HCT116 (cell line): ENCODE data around the gene CST8. TPM values are rescaled to one million over a fixed set of nuclear protein-coding genes. Genes with fewer than 3 reads are reported as not detected.

Source experiments
- ATAC-seq: fragments of 200-7000 bp; cut with Tn5 transposase; 2 replicates; pipeline ENCODE4 v1.9.1; 2020; ENCODE audit warnings: mild to moderate bottlenecking, moderate library complexity
- BruUV-seq: library from RNA; stranded (reverse); fragments of 400-500 nt; replicated peaks from 2 replicates; lab custom pipeline; 2021; lab: Mats Ljungman, UMichigan
- CTCF ChIA-PET: fragments of 300-600 bp; sonication (Branson Sonifier 250); formaldehyde crosslinking; loops from one replicate; lab custom pipeline; 2021; ENCODE audit warnings: antibody characterized with exemption; lab: Charles Lee
- POLR2A ChIA-PET: fragments of 300-600, 350-600 bp; sonication (Branson Sonifier 250); formaldehyde crosslinking; loops from one replicate; lab custom pipeline; 2021; ENCODE audit warnings: antibody characterized with exemption; lab: Charles Lee
- RAD21 ChIA-PET, 2 experiments: fragments of 300-600 bp; sonication (Branson Sonifier 250); formaldehyde crosslinking; loops; one replicate each; lab custom pipeline; 2023; ENCODE audit warnings: low total read pairs in 2 of 2; ENCODE audit not compliant: uncharacterized antibody in 2 of 2, unreplicated experiment in 2 of 2, low non-redundant PET in 1 of 2; lab: Charles Lee
- DNase-seq: peaks from one replicate; pipeline ENCODE4 v3.0.0-alpha.2; 2010; ENCODE audit warnings: low read depth, low spot score
- H2AFZ ChIP-seq: fragments of 200-600 bp; shearing (Covaris generic), sonication (generic); 2 replicates; pipeline ENCODE4 v1.6.1; 2017; ENCODE audit warnings: low read depth, mixed run types, mixed read lengths, antibody characterized with exemption, low read length; ENCODE audit not compliant: poor library complexity, severe bottlenecking
- H3K27ac ChIP-seq: 2 replicates; pipeline ENCODE4 v1.5.1; 2012; ENCODE audit warnings: low read depth, low read length
- H3K27me3 ChIP-seq: fragments of 200-600 bp; sonication (generic); 2 replicates; pipeline ENCODE4 v1.6.1; 2016; ENCODE audit warnings: mixed run types, low read length, mixed read lengths; ENCODE audit not compliant: insufficient read depth
- H3K36me3 ChIP-seq, 2 experiments: fragments of 200-500 bp in 1 of 2; fragments of 200-600 bp in 1 of 2; sonication (Bioruptor generic) in 1 of 2; sonication (generic) in 1 of 2; 2 replicates each; pipeline versions ENCODE4 v1.5.1 to v1.6.1; 2014 to 2016; ENCODE audit warnings: low read length in 2 of 2, inconsistent platforms in 1 of 2, mixed read lengths in 1 of 2, mixed run types in 1 of 2; ENCODE audit not compliant: insufficient read depth in 2 of 2, control insufficient read depth in 1 of 2
- H3K4me1 ChIP-seq, 2 experiments: fragments of 200-600 bp in 1 of 2; sonication (generic) in 1 of 2; 2 replicates each; pipeline versions ENCODE4 v1.5.1 to v1.6.1; 2012 to 2017; ENCODE audit warnings: low read length in 2 of 2, inconsistent platforms in 1 of 2, mild to moderate bottlenecking in 1 of 2, mixed read lengths in 1 of 2, mixed run types in 1 of 2, moderate library complexity in 1 of 2; ENCODE audit not compliant: insufficient read depth in 2 of 2, control insufficient read depth in 1 of 2
- H3K4me2 ChIP-seq: fragments of 200-600 bp; sonication (generic); 2 replicates; pipeline ENCODE4 v1.6.1; 2017; ENCODE audit warnings: mixed run types, low read length, mixed read lengths
- H3K4me3 ChIP-seq, 2 experiments: fragments of 200-600 bp in 1 of 2; sonication (generic) in 1 of 2; replicated peaks in 1 of 2; 2 replicates each; pipeline ENCODE4 v1.5.1; 2011 to 2016; ENCODE audit warnings: low read length in 2 of 2, control low read depth in 1 of 2, low read depth in 1 of 2, mild to moderate bottlenecking in 1 of 2, mixed read lengths in 1 of 2, mixed run types in 1 of 2
- H3K79me2 ChIP-seq: fragments of 200-600 bp; sonication (generic); 2 replicates; pipeline ENCODE4 v1.6.1; 2017; ENCODE audit warnings: mild to moderate bottlenecking, mixed run types, low read length, moderate library complexity, mixed read lengths; ENCODE audit not compliant: insufficient read depth
- H3K9ac ChIP-seq: fragments of 200-600 bp; sonication (generic); 2 replicates; pipeline ENCODE4 v1.6.1; 2016; ENCODE audit warnings: low read length, mixed read lengths
- H3K9me2 ChIP-seq: fragments of 200-600 bp; sonication (generic), shearing (Covaris generic); 2 replicates; pipeline ENCODE4 v1.6.1; 2017; ENCODE audit warnings: mixed run types, mild to moderate bottlenecking, moderate library complexity; ENCODE audit not compliant: insufficient read depth
- H3K9me3 ChIP-seq, 2 experiments: fragments of 200-500 bp in 1 of 2; fragments of 200-600 bp in 1 of 2; sonication (Bioruptor generic) in 1 of 2; sonication (generic) in 1 of 2; 2 replicates each; pipeline ENCODE4 v1.6.1; 2014 to 2017; ENCODE audit warnings: low read length in 2 of 2, mixed read lengths in 2 of 2, inconsistent platforms in 1 of 2, low read depth in 1 of 2, mild to moderate bottlenecking in 1 of 2, mixed run types in 1 of 2, moderate library complexity in 1 of 2; ENCODE audit not compliant: control insufficient read depth in 1 of 2, insufficient read depth in 1 of 2
- H4K20me1 ChIP-seq: fragments of 200-600 bp; sonication (generic), shearing (Covaris generic); 2 replicates; pipeline ENCODE4 v1.6.1; 2017; ENCODE audit warnings: mixed run types, mild to moderate bottlenecking, moderate library complexity; ENCODE audit not compliant: insufficient read depth
- CBX3 ChIP-seq: IDR thresholded peaks from 2 replicates; pipeline ENCODE4 v1.6.1; 2012; ENCODE audit warnings: low read depth
- ELF1 ChIP-seq: IDR thresholded peaks from 2 replicates; pipeline ENCODE4 v1.6.1; 2012; ENCODE audit warnings: low read depth, borderline replicate concordance
- EZH2 ChIP-seq: fragments of 200-600 bp; sonication (generic); IDR thresholded peaks from 2 replicates; pipeline ENCODE4 v1.6.1; 2017; ENCODE audit warnings: antibody characterized with exemption, mixed run types
- EZH2phosphoT487 ChIP-seq: fragments of 200-600 bp; IDR thresholded peaks from 2 replicates; pipeline ENCODE4 v1.6.1; 2018; ENCODE audit warnings: antibody characterized with exemption, borderline replicate concordance
- FOSL1 ChIP-seq: IDR thresholded peaks from 2 replicates; pipeline ENCODE4 v1.6.1; 2012; ENCODE audit warnings: low read depth
- POLR2AphosphoS5 ChIP-seq: IDR thresholded peaks from 2 replicates; pipeline ENCODE4 v1.6.1; 2011; ENCODE audit warnings: mild to moderate bottlenecking, low read depth, low read length, moderate library complexity
- RAD21 ChIP-seq: IDR thresholded peaks from 2 replicates; pipeline ENCODE4 v1.6.1; 2012; ENCODE audit warnings: low read depth, mild to moderate bottlenecking
- SIN3A ChIP-seq: IDR thresholded peaks from 2 replicates; pipeline ENCODE4 v1.6.1; 2012; ENCODE audit warnings: low read depth
- SRF ChIP-seq: IDR thresholded peaks from 2 replicates; pipeline ENCODE4 v1.6.1; 2012; ENCODE audit warnings: low read depth
- TCF7L2 ChIP-seq: IDR thresholded peaks from 2 replicates; pipeline ENCODE4 v1.7.0; 2011; ENCODE audit warnings: borderline replicate concordance, inconsistent platforms; ENCODE audit not compliant: insufficient read depth, insufficient read length; ENCODE audit errors: extremely low read depth
- YY1 ChIP-seq: IDR thresholded peaks from 2 replicates; pipeline ENCODE4 v1.6.1; 2011; ENCODE audit warnings: low read length, low read depth, moderate library complexity, mild to moderate bottlenecking; ENCODE audit not compliant: insufficient replicate concordance; ENCODE audit errors: extremely low read depth
- ZFX ChIP-seq: fragments of 450-650 bp; IDR thresholded peaks from 2 replicates; pipeline ENCODE4 v1.6.1; 2017
- intact Hi-C: fragments of 100-400 bp; cut with micrococcal nuclease; formaldehyde crosslinking; loops from 2 replicates; pipeline ENCODE4 v1.10.0; 2022
- total RNA-seq: library from RNA; stranded (reverse); gene quantifications from one replicate; pipeline ENCODE4 v1.2.1, GENCODE V29; 2021; ENCODE audit not compliant: unreplicated experiment
- TF ChIP-seq, protein P1 (sequence below): IDR thresholded peaks from 2 replicates; pipeline ENCODE4 v1.6.1; 2011; ENCODE audit warnings: mild to moderate bottlenecking, low read length, moderate library complexity; ENCODE audit not compliant: insufficient replicate concordance; ENCODE audit errors: extremely low read depth
- TF ChIP-seq, protein P2 (sequence below): IDR thresholded peaks from 2 replicates; pipeline ENCODE4 v1.6.1; 2012
- TF ChIP-seq, protein P3 (sequence below): IDR thresholded peaks from 2 replicates; pipeline ENCODE4 v1.6.1; 2012; ENCODE audit warnings: low read depth

Gene CST8
- total RNA-seq, 1 experiment from 2014 or later, result not detected

DNA sequence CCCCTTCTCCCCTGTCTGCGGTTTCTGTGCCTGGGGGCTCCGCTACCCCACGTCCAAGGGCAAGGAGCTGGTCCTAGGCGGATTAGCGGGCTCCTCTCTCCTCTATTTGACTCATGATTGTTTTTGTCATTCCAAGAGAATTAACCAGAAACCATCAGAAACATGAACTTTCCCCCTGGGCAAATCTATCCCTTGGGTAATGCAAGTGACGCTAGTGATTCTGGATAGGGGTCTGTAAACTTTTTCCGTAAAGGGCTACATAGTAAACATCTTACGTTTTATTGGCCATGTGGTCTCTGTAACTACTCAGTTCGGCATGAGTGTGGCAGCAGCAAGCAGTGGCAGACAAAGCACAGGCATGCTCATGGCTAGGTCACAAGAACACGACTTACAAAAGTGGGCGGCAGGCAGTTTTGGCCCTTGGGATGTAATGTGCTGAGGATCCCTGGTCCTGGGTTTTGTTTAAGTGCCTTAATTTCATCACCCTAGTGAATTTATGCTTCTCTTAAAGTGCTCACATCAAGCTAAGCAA is 38.9 kb upstream of the CST8 start:
- intact Hi-C loops, result no loop called here

DNA sequence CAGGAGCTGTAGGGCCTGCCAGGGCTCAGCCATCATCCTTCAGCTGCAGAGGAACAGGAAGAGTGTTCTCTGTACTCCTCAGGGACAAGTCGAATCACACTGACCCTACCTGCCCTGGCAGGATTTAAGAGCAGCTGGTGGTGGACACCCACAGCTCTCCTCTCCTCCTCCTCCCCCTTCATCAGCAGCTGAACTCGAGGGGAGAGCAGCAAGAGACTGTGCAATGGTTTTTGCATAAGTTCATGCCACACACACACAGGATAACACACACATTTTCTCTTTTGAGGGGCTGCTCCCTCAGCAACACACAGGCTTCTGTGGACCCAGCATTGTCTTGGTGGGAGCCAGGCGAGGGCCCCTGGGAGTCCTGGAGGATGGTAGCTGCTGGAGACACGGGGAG is 38.1 kb upstream of the CST8 start, which contains the start of gene CST11:
CST11 (minus strand) TSS at position 101 of the 400 bp plus-strand sequence; CDS start at position 36, 65 bp downstream.
- H3K36me3 ChIP-seq, result no peaks in the 10 kb centered on the region
- BruUV-seq, result no TSS peak

More for the DNA sequence above, 38.9 kb upstream of the CST8 start:
- Histone ChIP-seq H3K9me3 (no peaks in the 10 kb centered on the region), H3K4me1 (no peaks in the 10 kb centered on the region), H3K9me2 (no peaks in the 10 kb centered on the region), H3K4me2 (no peak overlapping the region), H3K9ac (no peak overlapping the region)
- no TSS peak for BruUV-seq
- no peak for DNase-seq
- TF ChIP-seq CBX3 (no peak), EZH2phosphoT487 (no peak), ELF1 (no peak), TCF7L2 (no peak), ZFX (no peak), EZH2 (no peak), SRF (no peak)
- TF ChIP-seq, protein P1, sequence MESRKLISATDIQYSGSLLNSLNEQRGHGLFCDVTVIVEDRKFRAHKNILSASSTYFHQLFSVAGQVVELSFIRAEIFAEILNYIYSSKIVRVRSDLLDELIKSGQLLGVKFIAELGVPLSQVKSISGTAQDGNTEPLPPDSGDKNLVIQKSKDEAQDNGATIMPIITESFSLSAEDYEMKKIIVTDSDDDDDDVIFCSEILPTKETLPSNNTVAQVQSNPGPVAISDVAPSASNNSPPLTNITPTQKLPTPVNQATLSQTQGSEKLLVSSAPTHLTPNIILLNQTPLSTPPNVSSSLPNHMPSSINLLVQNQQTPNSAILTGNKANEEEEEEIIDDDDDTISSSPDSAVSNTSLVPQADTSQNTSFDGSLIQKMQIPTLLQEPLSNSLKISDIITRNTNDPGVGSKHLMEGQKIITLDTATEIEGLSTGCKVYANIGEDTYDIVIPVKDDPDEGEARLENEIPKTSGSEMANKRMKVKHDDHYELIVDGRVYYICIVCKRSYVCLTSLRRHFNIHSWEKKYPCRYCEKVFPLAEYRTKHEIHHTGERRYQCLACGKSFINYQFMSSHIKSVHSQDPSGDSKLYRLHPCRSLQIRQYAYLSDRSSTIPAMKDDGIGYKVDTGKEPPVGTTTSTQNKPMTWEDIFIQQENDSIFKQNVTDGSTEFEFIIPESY, result no peak
- TF ChIP-seq, all 23 proteins: peak for 0
- Histone ChIP-seq H3K79me2 (no peaks in the 10 kb centered on the region), H3K36me3 (no peaks in the 10 kb centered on the region), H3K4me3 (no peak overlapping the region), H2AFZ (no peak overlapping the region), H3K27ac (no peak overlapping the region), H4K20me1 (no peaks in the 10 kb centered on the region), H3K27me3 (no peaks in the 10 kb centered on the region; the same call in none of the 2 replicates)
- ChIA-PET CTCF (no interaction called here), RAD21 (no interaction called here), POLR2A (no interaction called here)
- no peak for ATAC-seq

More for the DNA sequence above, 38.1 kb upstream of the CST8 start, which contains the start of gene CST11:
- no peak within 1 kb of the TSS for H3K9ac ChIP-seq
- H4K20me1 ChIP-seq, result no peaks in the 10 kb centered on the region
- DNase-seq, result no peak
- ATAC-seq, result no peak
- no peak within 1 kb of the TSS for H3K4me2 ChIP-seq
- H3K79me2 ChIP-seq, result no peaks in the 10 kb centered on the region
- POLR2A ChIA-PET, result no interaction called here
- no peak for TF ChIP-seq ELF1
- TF ChIP-seq, protein P2, sequence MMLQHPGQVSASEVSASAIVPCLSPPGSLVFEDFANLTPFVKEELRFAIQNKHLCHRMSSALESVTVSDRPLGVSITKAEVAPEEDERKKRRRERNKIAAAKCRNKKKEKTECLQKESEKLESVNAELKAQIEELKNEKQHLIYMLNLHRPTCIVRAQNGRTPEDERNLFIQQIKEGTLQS, result no peak
- no peak for TF ChIP-seq YY1
- TF ChIP-seq, protein P3, sequence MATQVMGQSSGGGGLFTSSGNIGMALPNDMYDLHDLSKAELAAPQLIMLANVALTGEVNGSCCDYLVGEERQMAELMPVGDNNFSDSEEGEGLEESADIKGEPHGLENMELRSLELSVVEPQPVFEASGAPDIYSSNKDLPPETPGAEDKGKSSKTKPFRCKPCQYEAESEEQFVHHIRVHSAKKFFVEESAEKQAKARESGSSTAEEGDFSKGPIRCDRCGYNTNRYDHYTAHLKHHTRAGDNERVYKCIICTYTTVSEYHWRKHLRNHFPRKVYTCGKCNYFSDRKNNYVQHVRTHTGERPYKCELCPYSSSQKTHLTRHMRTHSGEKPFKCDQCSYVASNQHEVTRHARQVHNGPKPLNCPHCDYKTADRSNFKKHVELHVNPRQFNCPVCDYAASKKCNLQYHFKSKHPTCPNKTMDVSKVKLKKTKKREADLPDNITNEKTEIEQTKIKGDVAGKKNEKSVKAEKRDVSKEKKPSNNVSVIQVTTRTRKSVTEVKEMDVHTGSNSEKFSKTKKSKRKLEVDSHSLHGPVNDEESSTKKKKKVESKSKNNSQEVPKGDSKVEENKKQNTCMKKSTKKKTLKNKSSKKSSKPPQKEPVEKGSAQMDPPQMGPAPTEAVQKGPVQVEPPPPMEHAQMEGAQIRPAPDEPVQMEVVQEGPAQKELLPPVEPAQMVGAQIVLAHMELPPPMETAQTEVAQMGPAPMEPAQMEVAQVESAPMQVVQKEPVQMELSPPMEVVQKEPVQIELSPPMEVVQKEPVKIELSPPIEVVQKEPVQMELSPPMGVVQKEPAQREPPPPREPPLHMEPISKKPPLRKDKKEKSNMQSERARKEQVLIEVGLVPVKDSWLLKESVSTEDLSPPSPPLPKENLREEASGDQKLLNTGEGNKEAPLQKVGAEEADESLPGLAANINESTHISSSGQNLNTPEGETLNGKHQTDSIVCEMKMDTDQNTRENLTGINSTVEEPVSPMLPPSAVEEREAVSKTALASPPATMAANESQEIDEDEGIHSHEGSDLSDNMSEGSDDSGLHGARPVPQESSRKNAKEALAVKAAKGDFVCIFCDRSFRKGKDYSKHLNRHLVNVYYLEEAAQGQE, result no peak
- no peak for TF ChIP-seq POLR2AphosphoS5
- TF ChIP-seq SIN3A, result no peak
- no peak for TF ChIP-seq CBX3
- TF ChIP-seq FOSL1, result no peak
- TF ChIP-seq RAD21, result no peak
- TF ChIP-seq, all 23 proteins: peak for 0
- Histone ChIP-seq H3K9me3 (no peaks in the 10 kb centered on the region), H3K9me2 (no peaks in the 10 kb centered on the region), H2AFZ (no peak within 1 kb of the TSS), H3K27ac (no peak within 1 kb of the TSS), H3K4me3 (no peak within 1 kb of the TSS), H3K27me3 (no peaks in the 10 kb centered on the region; the same call in none of the 2 replicates), H3K4me1 (no peaks in the 10 kb centered on the region)
- ChIA-PET CTCF (no interaction called here), RAD21 (no interaction called here)
- intact Hi-C loops, result no loop called here
